Measurements from ENCODE around the gene ISYNA1.

ISYNA1 gene

DNA sequence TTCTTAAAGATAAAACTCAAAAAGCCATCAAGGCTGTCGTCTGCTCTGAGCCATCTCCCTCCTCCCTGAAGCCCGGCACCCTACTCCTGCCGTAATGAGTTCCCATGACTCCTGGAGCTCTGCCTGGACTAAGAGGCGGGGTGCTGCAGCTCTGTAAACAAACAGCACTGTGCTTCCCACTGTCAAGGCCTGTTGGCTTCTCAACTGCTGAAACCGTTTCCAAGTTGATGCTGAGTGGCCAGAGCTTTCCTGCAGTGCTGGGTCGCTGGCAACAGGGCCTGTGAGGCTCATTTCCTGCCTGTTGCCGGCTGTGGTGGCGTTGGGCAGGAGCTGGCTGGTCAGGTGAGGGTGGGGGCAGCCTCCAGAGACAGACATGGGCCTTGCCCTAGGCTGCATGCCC lies 26.7 kb upstream of the ISYNA1 start:
- H3K9ac ChIP-seq (ENCODE audit: low read length) = peak overlapping the region; percentile 64
- H3K4me1 ChIP-seq (ENCODE audit: control insufficient read depth, insufficient read depth, low read length) = peaks cover 37% of the 10 kb centered on the region
- H3K27ac ChIP-seq (ENCODE audit: low read depth, low read length) = peak overlapping the region; percentile 92
- no peaks in the 10 kb centered on the region for H3K27me3 ChIP-seq (ENCODE audit: control insufficient read depth, insufficient read depth, low read length)
- peak overlapping the region; percentile 29 for H3K4me3 ChIP-seq (ENCODE audit: low read length)
- peaks cover 7% of the 10 kb centered on the region for H3K36me3 ChIP-seq (ENCODE audit: control insufficient read depth, insufficient read depth, low read length)

DNA sequence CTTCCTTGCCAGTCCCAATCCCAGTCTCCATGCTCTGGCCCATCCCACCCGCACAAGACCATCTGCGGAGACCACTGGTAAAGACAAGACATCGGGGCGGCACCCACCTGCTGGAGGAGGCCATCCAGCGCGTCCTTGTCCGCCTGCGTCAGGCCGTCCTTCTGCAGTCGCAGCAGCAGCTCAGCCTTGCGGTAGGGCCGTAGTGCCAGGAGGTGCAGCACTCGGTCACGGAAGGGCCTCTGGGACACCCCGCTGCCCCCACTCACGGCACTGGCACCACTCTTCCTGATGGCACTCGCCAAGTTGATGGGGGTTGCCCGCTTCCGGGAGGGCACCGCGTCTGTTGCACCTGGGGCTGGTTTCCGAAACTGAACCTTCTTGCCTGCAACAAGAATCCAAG lies 23.5 kb upstream of the ISYNA1 start:
- peak overlapping the region; percentile 81 for H3K27ac ChIP-seq (ENCODE audit: low read depth, low read length)
- H3K36me3 ChIP-seq (ENCODE audit: control insufficient read depth, insufficient read depth, low read length) = peaks cover 12% of the 10 kb centered on the region
- H3K4me3 ChIP-seq (ENCODE audit: low read length) = no peak overlapping the region
- H3K27me3 ChIP-seq (ENCODE audit: control insufficient read depth, insufficient read depth, low read length) = no peaks in the 10 kb centered on the region
- no peak overlapping the region for H3K9ac ChIP-seq (ENCODE audit: low read length)
- peaks cover 46% of the 10 kb centered on the region for H3K4me1 ChIP-seq (ENCODE audit: control insufficient read depth, insufficient read depth, low read length)

DNA sequence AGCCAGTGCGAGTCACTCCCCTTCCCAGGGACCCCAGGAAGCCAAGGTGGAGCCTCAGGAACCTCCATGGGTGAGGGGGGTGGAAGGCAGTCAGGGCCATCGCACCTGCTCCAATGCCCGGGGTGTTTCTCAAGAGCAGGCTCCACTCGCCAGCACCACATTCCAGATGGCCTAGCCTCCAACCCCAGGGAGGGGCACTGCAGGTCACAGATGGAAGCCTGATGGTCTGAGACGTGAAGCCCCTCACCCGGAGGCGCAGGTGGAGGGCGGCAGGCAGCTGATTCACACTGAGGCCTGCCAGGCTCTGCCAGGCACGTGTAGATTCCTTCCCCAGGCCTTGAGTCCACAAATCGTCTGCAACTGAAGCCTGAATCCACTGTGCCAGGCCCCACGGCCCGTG lies 23.0 kb upstream of the ISYNA1 start:
- Histone ChIP-seq H3K4me3 (ENCODE audit: low read length) (no peak overlapping the region), H3K36me3 (ENCODE audit: control insufficient read depth, insufficient read depth, low read length) (peaks cover 12% of the 10 kb centered on the region), H3K27me3 (ENCODE audit: control insufficient read depth, insufficient read depth, low read length) (no peaks in the 10 kb centered on the region), H3K9ac (ENCODE audit: low read length) (no peak overlapping the region), H3K4me1 (ENCODE audit: control insufficient read depth, insufficient read depth, low read length) (peaks cover 45% of the 10 kb centered on the region), H3K27ac (ENCODE audit: low read depth, low read length) (peak overlapping the region; percentile 81)

DNA sequence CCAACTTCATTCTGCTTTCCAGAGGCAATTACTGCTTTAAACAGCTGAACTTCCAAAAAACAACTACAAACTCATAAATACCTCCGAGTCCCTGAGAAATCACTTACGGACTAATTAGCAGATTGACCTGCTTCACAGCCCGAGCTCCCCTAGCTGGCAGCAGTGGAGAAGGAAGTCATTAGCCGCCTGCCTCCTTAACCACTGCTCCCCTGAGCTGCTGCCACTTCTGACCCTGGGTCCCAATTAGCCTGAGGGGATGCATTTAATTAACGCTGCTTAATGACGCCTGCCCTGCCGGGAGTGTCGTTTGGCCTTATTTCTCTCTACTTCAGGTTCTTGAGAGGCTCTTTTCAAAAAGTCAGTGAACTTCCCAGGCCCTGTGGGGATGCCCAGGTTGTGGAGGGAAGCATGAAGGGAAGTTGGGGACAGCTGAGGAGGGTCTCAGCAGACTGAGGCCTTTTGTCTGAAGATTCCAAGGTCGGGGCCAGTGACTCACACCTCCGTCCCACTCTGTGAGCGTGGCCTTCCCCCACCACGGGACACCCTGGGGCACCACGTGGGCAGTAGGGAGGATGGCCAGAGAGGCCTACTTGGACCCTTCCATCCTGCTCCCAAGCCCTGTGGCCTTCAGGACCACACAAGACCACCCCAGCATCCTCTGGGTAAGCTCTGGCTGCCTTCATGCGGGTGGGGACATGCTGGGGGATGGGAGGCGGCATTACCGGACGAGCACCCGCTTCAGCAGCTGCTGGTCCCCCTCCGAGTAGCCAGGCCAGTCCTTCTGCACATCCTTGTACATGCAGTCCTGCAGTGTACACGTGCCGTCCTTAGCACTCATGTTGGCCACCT lies 19.8 kb upstream of the ISYNA1 start:
- H3K36me3 ChIP-seq (ENCODE audit: control insufficient read depth, insufficient read depth, low read length) = peaks cover 9% of the 10 kb centered on the region

DNA sequence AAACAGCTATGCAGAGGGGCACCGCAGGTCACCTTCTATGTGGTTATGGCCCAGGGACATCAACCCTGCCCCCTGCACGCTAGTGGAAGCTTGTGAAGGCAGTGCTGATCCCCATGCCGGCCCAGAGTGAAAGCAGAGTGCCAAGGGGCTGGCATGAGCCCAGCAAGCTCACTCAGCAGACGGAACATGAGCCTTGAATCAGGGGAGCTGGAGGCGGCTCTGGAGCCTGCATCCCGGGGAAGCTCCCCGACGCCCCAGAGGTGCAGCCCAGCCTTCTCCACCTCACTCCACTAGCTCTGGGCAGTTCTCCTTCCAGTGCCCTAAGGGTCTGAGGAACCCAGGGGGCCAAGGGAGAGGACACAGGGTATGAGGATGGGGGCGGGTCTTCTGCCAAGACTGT lies 19.0 kb upstream of the ISYNA1 start:
- H3K27ac ChIP-seq (ENCODE audit: low read depth, low read length) = peak overlapping the region; percentile 74
- H3K4me1 ChIP-seq (ENCODE audit: control insufficient read depth, insufficient read depth, low read length) = peaks cover 26% of the 10 kb centered on the region

More for the DNA sequence above, 19.8 kb upstream of the ISYNA1 start:
- Histone ChIP-seq H3K4me3 (ENCODE audit: low read length) (no peak overlapping the region), H3K27ac (ENCODE audit: low read depth, low read length) (peak overlapping the region; percentile 74), H3K27me3 (ENCODE audit: control insufficient read depth, insufficient read depth, low read length) (no peaks in the 10 kb centered on the region), H3K9ac (ENCODE audit: low read length) (no peak overlapping the region), H3K4me1 (ENCODE audit: control insufficient read depth, insufficient read depth, low read length) (peaks cover 26% of the 10 kb centered on the region)

DNA sequence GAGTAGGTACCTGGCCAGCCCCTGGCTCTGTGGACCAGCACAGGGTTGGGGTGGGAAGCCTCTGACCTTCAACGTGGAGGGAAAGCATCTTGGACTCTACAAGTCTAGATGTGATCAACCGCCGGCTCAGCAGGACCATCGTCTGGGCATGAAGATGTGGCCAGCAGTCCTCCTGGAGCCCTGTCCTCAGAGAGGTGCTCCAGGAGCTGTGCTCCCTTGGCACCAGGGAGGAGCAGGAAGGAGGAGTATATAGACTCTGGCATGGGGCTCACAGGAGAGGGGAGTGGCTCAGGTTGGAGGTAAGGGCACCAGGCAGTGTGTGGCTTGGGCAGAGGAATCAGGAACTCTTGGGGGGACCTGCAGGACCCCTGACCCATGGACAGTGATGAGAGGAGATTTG lies 18.3 kb upstream of the ISYNA1 start:
- H3K27ac ChIP-seq (ENCODE audit: low read depth, low read length) = peak overlapping the region; percentile 74
- no peak overlapping the region for H3K9ac ChIP-seq (ENCODE audit: low read length)
- H3K4me1 ChIP-seq (ENCODE audit: control insufficient read depth, insufficient read depth, low read length) = peaks cover 24% of the 10 kb centered on the region
- no peak overlapping the region for H3K4me3 ChIP-seq (ENCODE audit: low read length)
- no peaks in the 10 kb centered on the region for H3K27me3 ChIP-seq (ENCODE audit: control insufficient read depth, insufficient read depth, low read length)
- peaks cover 10% of the 10 kb centered on the region for H3K36me3 ChIP-seq (ENCODE audit: control insufficient read depth, insufficient read depth, low read length)

More for the DNA sequence above, 19.0 kb upstream of the ISYNA1 start:
- Histone ChIP-seq H3K4me3 (ENCODE audit: low read length) (no peak overlapping the region), H3K27me3 (ENCODE audit: control insufficient read depth, insufficient read depth, low read length) (no peaks in the 10 kb centered on the region), H3K9ac (ENCODE audit: low read length) (no peak overlapping the region), H3K36me3 (ENCODE audit: control insufficient read depth, insufficient read depth, low read length) (peaks cover 9% of the 10 kb centered on the region)

DNA sequence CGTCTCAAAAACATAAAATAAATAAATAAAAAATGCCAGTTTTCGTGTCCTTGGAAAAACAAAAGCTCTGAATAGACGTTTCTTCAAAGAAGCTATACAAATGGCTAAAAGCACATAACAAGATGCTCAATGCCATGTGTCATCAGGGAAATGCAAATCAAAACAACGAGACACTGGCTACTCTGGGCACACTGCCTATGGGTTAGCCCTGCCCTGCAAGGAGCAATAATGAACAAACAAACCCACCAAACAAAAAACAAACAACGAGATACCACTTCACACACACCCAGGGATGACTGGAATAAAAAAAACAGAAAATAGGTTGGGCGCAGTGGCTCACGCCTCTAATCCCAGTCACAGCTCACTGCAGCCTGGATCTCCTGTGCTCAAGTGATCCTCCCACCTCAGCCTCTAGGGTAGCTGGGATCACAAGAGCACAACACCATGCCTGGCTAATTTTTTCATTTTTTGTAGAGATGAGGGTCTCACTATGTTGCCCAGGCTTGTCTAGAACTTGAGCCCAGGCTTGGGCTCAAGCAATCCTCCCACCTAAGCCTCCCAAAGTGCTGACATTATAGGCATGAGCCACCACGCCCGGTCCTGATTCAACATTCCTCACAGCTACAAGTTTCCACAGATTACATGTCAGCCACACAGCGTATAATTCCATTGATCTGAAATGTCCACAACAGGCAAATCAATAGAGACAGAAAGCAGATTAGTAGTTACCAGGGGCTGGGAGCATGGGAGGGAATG lies 15.5 kb upstream of the ISYNA1 start:
- Histone ChIP-seq H3K4me3 (ENCODE audit: low read length) (no peak overlapping the region), H3K36me3 (ENCODE audit: control insufficient read depth, insufficient read depth, low read length) (peaks cover 25% of the 10 kb centered on the region), H3K9ac (ENCODE audit: low read length) (no peak overlapping the region), H3K4me1 (ENCODE audit: control insufficient read depth, insufficient read depth, low read length) (peaks cover 14% of the 10 kb centered on the region), H3K27me3 (ENCODE audit: control insufficient read depth, insufficient read depth, low read length) (no peaks in the 10 kb centered on the region), H3K27ac (ENCODE audit: low read depth, low read length) (no peak overlapping the region)

DNA sequence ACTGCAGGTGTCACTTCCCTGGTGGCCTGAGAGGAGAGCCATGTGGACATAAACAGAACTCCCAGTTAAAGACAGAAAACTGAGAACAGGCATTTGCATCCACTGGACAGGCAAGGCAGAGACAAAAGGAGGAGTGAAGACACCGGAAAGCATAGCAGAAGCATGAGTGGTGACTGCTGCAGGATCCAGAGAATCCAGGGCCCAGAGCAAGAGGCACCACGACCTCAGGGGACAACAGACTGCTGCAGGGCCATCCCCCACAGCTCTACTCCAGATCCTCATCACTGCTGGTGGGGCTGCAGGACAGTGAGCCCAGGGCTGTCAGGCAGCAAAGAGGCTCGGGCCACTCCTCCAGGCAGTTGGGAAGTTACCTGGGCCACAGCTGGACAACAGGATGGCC lies 14.5 kb upstream of the ISYNA1 start:
- Histone ChIP-seq H3K9ac (ENCODE audit: low read length) (no peak overlapping the region), H3K27me3 (ENCODE audit: control insufficient read depth, insufficient read depth, low read length) (no peaks in the 10 kb centered on the region), H3K4me1 (ENCODE audit: control insufficient read depth, insufficient read depth, low read length) (peaks cover 13% of the 10 kb centered on the region), H3K36me3 (ENCODE audit: control insufficient read depth, insufficient read depth, low read length) (peaks cover 25% of the 10 kb centered on the region), H3K27ac (ENCODE audit: low read depth, low read length) (no peak overlapping the region), H3K4me3 (ENCODE audit: low read length) (no peak overlapping the region)

DNA sequence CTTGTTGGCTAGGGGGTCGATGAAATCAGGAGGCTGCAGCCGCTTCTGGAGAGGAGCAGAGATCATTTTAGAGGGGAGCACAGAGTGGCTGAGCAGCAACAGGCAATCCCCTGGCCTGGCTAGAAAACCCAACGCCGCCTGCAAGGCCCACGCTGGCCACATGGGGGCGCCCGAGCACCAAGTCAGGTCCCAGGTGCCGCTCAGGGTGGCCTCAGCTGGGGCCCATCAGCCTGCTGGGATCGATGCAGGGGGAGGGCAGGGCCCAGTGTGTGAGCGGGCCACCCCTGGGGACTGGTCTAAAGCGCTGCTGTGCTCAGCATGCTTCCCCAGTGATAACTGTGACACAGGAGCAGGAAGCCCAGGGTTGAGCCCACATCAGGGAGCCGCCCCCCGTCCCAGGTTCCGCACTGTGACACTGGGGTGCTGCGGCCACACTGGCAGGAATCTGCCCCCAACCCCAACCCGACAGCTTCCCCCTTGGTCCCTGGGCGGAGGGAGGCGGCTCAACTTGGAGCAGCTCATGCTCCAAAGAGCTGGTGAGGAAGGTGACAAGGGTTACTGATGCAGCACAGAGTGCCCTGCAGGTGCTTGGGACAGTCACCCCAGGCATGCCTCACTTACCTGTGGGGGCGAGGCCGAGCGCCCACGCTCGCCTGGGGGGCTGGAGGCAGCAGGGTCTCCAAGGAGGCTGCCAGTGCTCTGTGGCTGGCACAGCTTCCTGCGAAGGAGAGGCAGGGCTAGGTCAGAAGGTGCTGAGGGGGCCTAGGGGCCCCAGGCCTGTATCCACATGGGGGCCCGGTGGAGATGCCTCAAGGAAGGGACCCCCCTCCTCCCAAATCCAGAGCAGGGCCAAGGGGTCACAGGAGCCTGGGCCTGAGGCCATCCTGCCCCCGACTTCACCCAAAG lies 13.3 kb upstream of the ISYNA1 start:
- H3K27ac ChIP-seq (ENCODE audit: low read depth, low read length) = no peak overlapping the region

DNA sequence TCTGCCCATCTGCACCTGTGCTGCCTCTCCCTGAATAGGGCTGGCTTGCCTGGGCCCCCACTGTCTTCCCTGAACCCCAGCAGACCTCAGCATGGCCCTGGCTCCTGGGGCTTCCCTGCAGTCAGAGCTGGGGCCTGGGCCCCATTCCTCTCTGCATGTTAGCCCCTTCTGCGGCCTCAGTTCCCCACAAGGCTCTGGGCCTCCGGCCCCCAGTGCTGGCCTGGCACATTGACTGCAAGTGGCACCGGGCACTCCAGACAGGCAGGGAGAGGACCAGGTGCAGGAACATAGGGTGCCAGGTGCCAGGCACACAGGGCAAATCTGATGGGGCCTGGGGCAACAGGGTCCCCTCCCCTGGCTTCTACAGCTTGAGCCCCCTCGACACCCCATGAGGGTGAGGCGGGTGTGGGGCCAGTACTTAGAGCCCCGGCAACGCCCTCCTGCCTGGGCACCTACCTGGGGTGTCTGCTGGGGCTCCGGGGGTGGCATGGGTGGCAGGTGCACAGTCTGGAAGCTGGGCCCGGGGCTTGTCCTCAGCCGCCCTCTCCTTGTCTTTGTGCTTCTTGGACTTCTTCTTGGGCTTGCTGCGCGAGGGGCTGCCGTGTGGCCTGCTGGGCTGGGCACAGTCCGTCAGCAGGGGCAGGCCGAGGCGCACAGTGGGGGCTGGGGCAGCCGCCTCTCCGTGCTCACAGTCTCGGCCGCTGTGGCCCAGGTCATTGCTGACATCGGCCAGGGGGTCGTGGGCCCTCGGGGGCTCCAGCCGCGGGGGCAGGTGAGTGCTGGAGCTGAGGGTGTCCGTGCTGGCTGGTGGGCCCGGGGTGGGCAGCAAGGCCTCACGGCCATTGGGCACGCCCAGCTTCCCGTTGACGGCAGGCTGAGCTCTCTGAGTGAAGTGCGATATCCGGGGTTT lies 12.3 kb upstream of the ISYNA1 start:
- Histone ChIP-seq H3K4me3 (ENCODE audit: low read length) (no peak overlapping the region), H3K27me3 (ENCODE audit: control insufficient read depth, insufficient read depth, low read length) (no peaks in the 10 kb centered on the region), H3K27ac (ENCODE audit: low read depth, low read length) (no peak overlapping the region), H3K9ac (ENCODE audit: low read length) (no peak overlapping the region), H3K4me1 (ENCODE audit: control insufficient read depth, insufficient read depth, low read length) (peaks cover 5% of the 10 kb centered on the region), H3K36me3 (ENCODE audit: control insufficient read depth, insufficient read depth, low read length) (peaks cover 37% of the 10 kb centered on the region)

More for the DNA sequence above, 13.3 kb upstream of the ISYNA1 start:
- Histone ChIP-seq H3K27me3 (ENCODE audit: control insufficient read depth, insufficient read depth, low read length) (no peaks in the 10 kb centered on the region), H3K4me3 (ENCODE audit: low read length) (no peak overlapping the region), H3K4me1 (ENCODE audit: control insufficient read depth, insufficient read depth, low read length) (peaks cover 5% of the 10 kb centered on the region), H3K36me3 (ENCODE audit: control insufficient read depth, insufficient read depth, low read length) (peaks cover 29% of the 10 kb centered on the region), H3K9ac (ENCODE audit: low read length) (no peak overlapping the region)

DNA sequence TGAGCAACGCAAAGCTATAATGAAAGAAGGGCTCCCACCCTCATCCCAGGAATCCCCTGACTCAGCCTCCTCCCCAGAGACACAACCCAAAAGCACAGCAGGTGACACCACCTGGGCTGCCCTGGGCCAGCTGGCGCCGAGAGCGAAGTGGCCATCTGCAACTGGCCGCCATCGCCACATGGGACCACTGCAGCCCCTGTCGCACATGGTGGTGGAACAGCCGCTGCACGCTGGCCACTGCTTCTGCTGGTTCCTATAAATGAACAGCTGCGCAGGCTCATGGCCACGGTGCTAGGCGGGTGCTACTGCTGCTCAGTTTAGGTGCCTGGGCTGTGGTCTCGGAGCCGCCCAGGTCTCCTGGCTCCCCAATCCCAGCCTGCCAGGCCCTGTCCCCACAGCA lies 11.6 kb upstream of the ISYNA1 start:
- H3K27me3 ChIP-seq (ENCODE audit: control insufficient read depth, insufficient read depth, low read length) = no peaks in the 10 kb centered on the region
- peaks cover 41% of the 10 kb centered on the region for H3K36me3 ChIP-seq (ENCODE audit: control insufficient read depth, insufficient read depth, low read length)
- peaks cover 5% of the 10 kb centered on the region for H3K4me1 ChIP-seq (ENCODE audit: control insufficient read depth, insufficient read depth, low read length)
- H3K27ac ChIP-seq (ENCODE audit: low read depth, low read length) = no peak overlapping the region
- no peak overlapping the region for H3K9ac ChIP-seq (ENCODE audit: low read length)
- no peak overlapping the region for H3K4me3 ChIP-seq (ENCODE audit: low read length)
